ENCODE data around the gene HACE1.

- TF ChIP-seq, protein P1, sequence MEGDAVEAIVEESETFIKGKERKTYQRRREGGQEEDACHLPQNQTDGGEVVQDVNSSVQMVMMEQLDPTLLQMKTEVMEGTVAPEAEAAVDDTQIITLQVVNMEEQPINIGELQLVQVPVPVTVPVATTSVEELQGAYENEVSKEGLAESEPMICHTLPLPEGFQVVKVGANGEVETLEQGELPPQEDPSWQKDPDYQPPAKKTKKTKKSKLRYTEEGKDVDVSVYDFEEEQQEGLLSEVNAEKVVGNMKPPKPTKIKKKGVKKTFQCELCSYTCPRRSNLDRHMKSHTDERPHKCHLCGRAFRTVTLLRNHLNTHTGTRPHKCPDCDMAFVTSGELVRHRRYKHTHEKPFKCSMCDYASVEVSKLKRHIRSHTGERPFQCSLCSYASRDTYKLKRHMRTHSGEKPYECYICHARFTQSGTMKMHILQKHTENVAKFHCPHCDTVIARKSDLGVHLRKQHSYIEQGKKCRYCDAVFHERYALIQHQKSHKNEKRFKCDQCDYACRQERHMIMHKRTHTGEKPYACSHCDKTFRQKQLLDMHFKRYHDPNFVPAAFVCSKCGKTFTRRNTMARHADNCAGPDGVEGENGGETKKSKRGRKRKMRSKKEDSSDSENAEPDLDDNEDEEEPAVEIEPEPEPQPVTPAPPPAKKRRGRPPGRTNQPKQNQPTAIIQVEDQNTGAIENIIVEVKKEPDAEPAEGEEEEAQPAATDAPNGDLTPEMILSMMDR (IDR thresholded peaks at IDR 0.05), result no peak
- TF ChIP-seq POLR2A (IDR thresholded peaks at IDR 0.05), result no peak
Measured at GRCh38 chr6:104700371-104701185, 159.1 kb downstream of the HACE1 start.
